SK-N-DZ (cell line): ENCODE results near the gene EIF2B4.
"Not testable (repeated sequence)": the region's sequence is repeated elsewhere in the genome, so short reads cannot be mapped to it uniquely, and the experiment has no call there.

ENCODE experiments used
- DNase-seq: peaks from one replicate; pipeline ENCODE4 v3.0.0-alpha.2; 2015; ENCODE audit warnings: low spot score

Gene EIF2B4

DNA sequence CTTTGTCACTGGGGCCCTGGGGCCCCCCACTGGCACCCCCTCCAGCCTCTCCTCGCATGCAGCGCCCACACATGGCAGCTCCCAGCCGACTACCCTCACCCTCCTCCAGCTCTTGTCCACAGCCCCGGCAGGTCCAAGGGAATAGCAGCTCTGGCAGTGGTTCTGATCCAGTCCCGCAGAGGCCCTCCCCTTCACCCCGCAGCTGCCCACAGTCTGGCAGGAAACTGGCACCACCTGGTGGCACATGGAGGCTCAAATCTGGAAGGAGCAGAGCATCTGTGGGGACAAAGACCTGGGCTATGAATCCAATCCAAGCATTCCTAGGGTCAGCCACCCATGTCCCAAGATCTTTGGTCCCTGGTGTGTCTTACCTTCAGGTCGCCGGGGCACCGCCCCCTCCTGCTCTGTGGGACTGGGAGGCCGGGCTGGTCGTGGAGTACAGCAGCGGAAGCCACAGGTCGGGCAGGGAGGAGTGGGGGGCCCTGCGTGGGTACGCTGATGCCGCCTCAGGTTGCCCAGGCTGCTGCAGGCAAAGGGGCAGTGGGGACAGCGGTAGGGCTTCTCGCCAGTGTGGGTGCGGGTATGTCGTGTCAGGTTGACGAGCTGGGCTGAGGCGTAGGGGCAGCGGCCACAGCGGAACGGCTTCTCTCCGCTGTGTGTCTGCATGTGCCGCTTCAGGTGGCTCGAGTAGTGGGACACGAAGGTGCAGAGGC, 8.1 kb upstream of the EIF2B4 start:
- DNase-seq: no peak

DNA sequence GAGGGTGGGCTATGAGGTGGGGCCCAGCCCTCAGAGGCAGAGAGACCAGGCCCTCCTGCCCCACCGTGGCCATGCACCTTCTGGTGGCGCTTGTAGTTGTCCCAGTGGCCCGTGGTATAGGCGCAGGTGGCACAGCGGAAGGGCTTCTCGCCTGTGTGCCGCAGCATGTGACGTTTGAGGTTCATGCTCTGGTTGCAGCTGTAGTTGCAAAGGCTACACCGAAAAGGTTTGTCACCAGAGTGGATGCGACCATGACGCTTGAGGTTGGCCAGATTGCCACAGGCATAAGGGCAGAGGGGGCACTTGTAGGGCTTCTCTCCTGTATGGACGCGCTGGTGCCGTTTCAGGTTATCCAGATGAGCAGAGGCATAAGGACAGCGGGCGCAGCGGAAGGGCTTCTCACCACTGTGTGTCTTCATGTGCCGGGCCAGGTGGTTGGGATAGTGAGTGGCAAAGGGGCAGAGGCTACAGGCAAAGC, 7.5 kb upstream of the EIF2B4 start:
- DNase-seq: no peak

DNA sequence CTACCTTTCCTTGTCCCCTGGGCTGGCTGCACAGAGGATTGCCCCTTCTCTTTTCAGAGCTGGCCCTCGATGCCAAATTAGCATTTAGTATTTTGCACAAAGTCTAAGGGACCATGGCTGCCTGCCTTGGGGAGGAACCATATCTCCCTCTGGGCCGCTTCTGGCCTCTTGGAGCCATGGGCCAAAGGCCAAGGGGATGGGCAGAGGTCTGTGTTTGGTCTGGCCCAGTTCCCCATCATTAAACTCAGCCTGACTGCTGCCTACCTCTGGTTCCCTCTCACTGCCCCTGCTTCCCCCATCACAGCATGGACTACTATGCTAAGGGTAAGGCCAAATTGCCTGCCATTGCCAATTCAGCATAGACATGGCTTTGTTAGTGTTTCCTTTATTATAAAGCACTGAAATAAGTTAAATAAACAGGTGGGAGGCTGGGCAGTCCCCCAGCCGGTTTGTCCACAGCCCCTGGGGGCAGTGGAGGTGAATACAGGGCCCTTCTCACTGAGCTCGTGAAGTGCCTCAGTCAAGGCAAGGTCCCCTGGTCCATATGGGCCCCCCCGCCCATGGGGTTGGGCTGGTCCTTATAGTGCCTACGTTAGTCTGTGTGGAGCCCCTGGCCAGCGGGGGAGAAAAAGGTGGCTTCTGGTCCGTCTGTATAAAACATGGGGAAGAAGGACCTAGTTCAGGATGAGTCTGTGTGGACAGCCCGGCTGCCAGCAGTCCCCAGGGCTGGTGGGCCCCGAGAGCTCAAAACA, 6.9 kb upstream of the EIF2B4 start:
- no peak for DNase-seq

DNA sequence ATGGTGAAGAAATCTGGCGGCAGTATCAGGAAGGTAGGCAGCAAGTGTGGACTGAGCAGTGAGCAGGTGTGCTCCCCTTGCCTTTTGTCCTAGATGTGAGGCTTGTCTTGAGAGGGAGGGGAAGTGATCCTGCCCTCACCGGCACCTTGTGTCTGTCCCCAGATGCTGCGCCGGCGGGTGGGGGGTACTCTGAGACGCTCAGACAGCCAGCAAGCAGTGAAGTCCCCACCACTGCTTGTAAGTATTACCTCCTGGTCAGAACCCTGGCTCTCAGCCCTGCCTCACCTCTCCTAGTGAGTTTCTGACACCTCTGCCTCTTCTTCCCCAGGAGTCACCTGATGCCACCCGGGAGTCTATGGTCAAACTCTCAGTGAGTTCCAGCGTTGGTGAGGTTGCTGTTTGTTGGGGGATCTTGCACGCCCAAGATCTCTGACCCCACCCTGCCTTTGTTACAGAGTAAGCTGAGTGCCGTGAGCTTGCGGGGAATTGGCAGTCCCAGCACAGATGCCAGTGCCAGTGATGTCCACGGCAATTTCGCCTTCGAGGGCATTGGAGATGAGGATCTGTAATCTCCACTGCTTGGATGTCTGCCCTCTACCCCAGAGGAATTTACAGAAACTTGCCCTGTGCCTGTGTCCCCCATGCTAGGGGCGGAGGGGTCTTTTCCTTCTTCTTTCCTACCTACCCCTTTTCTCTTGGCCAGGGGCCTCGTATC, 6.2 kb upstream of the EIF2B4 start:
- DNase-seq: no peak

DNA sequence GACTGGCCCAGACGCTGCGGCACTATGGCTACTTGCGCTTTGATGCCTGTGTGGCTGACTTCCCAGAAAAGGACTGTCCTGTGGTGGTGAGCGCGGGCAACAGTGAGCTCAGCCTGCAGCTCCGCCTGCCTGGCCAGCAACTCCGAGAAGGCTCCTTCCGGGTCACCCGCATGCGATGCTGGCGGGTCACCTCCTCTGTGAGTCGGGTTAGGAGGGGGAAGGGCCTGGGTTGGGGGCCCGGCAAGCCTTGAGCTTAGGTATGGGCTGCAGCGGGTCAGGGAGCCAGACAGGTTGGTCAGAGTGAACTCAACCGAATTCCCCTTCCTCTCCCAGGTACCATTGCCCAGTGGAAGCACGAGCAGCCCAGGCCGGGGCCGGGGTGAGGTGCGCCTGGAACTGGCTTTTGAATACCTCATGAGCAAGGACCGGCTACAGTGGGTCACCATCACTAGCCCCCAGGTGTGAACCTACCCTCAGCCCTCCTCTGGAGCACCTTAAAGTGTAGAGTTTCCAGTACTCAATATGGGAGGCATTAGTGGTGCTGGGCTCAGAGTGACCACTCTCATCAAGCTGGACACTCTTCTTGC, 5.5 kb upstream of the EIF2B4 start:
- DNase-seq: no peak

DNA sequence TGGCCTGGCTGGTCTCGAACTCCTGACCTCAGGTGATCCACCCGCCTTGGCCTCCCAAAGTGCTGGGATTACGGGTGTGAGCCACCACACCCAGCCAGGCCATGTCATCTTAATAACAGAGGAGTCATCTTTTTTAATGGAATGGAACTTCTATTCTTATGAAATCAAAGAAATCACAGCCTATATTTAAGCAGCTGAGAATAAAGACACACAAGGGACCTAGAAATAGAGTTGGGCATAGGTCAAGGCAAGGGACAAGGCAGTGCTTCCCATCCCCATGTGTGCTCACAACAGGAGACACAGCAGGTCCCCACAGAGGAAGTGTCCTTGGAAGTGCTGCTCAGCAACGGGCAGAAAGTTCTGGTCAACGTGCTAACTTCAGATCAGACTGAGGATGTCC, 3.4 kb upstream of the EIF2B4 start:
- no peak for DNase-seq

DNA sequence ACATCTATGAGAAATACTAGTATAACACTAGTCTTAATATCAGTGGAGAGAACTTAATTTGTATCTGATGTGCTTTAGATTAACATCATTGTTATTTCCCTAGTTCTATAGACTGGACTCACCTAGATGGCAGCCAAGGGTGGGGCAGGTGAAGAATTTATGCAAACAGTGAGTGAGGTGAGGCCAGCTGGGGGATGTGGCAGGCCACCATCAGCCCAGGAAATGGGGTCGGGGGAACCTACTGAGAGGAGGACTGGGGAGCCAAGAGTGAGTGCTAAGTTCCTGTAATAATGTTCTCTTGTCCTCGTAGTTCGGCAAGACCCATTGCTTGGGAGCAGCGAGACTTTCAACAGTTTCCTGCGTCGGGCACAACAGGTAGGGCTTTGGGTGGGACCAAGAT, 2.8 kb upstream of the EIF2B4 start:
- DNase-seq: no peak

DNA sequence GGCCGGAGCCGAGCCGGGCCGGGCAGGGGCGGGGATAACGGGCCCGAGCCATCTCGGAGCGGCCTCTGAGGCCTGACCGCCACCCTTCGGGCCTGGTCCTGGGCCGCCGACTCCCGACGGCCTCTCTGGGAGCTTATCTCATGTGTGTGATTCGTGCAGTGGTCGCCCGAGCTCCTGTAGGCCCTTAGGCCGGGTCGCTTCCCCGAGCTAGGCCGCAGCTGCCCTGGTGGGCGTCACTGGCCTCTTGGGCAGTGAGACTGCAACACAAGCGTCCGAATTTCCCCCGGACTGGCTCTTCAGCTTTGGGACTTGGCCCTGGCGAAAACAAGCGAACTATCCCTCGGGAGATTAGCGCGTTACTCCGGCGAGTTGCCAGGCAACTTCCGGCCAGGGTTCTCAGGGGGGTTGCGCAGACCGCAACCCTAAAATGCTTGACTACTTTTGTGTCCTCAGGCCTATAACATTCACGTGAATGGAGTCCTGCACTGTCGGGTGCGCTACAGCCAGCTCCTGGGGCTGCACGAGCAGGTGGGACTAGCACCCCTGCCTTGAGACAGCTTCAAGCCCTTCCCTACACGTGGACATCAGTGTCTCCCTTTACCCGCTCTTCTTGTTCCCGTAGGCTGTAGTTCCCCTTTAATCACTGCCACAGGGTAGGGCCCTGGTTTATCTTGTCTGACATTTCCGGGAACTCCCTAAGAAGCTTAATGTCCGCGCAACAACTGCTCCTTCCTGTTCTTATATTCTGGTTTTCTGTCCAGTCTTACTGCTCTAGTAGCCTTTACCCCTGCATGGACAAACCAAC, 880 bp upstream of the EIF2B4 start:
- no peak for DNase-seq

DNA sequence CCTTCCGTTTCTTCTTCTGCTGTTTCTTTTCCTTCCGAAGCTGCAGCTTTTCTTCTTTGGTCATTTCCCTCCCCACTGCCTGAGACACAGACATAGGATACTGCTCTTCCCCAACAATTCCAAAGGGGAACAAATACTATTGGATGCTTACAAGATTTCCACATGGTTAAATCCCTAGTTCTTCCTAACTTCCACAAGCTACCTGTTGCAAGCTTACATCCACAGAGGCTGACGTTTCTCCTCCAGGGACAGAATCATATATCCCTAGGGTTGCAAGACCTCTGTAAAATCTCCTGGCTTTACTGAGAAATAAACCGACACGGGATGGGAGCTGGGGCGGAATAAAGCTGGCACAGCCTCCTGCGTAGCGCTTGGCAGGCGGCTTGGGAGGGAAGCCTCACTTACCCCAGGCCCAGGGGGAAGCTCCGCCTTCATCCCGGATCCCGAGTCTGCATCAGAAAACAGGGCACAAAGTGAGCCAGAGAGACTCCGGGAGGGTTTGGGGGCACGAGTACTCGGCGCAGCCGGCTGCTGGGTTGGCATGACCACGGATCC, 590 bp downstream of the EIF2B4 start:
- no peak for DNase-seq

DNA sequence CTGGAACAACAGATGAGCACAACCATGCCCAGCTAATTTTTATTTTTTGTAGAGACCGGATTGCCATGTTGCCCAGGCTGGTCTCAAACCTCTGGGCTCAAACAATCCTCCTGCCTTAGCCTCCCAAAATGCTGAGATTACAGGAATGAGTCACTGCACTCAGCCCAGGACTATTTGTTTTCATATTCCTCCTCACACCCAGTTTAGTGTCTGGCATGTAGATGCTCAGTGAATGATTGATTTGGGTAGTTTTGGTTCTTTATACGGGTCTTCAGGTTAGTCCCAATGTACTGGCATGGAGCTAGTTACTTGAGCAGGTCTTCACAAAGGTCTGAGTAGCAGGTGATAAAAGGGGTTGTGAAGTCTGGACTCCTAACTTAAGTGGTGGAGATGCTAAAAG, 6.2 kb downstream of the EIF2B4 start:
- DNase-seq: no peak

DNA sequence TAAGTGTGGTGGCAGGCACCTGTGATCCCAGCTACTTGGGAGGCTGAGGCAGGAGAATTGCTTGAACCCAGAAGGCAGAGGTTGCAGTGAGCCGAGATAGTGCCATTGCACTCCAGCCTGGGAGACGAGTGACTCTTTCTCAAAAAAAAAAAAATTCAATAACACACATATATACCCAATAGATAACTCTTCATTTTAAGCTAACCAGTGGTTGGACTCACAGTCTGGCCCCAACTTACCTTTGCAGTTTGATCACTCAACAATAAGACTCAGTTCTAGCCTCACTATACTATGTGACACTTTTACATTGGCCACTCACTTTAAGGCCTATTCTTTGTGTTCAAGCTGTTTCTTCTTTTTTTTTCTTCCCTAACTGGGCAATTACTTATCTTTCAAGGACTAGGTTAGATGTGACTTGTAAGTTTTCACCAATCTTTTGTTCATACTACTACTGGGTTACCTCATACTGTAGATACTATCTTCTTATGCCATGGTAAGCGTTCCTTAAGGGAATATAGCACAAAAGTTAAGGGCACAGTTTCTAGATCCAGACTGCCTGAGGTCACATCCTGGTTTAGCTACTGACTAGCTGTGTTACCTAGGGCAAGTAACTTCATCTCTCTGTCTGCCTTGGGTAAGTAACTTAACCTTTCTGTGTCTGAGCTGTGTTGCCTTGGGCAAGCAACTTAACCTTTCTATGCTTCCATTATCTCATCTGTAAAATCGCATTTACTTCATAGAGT, 7.3 kb downstream of the EIF2B4 start:
- DNase-seq: no peak

DNA sequence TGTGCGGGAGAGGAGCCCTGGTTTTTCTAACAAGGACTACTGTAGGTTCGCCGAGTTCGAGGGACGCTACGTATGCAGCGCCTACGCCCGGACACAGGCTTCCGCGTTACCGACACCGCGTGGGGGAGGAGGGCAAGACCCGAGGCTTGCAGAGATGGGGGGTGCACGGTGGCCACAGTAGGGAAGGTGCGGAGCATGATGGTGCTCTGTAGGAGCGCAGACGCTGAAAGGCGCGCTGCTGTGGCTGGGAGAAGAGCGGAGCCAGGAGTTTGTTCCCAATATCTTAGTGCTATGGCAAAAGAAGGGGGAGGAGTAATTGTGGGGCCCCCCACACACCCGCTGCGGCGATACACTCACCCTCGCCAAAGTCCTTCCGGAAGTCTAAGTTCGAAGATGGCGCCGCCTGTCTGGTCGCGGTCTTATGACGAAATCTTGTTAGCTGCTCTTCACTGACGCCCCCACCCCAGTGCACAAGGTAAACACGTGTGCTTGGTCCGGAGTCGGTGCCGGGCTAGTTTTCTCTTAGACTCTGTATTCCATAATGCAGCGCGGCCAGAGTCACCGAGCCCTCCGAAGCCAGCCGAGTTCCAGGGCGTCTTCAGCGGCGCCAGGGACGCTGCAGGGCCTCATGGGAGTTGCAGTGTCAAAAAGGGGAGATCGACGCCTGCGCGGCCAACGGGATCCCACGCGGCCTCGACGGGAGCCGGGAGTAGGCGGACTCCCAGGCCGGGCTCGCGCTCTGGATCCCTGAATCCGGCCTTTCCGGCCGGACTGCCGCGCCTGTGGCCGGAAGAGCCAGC, 13.6 kb downstream of the EIF2B4 start, which contains the start of gene GTF3C2:
Gene GTF3C2, minus strand, starts transcription at position 383 of the 800 bp plus-strand sequence. CDS start 13,210 bp downstream, outside the sequence.
- peak; percentile 98 for DNase-seq

DNA sequence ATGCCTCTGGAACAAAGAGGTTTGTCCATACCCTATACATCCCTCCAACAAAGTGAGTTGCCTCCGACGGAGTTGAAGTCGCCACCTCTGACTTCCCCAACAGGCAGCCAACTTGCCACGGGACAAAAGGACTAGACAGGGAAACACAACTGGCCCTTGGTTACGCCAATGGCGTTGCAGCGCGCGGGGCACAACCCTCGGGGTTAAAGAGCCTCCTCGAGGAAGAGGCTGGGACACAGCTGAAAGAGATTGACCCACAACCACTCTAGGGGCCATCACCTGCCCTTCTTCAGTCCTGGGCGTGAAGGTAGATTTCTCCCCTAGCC, 14.1 kb downstream of the EIF2B4 start:
- DNase-seq: peak; percentile 44

DNA sequence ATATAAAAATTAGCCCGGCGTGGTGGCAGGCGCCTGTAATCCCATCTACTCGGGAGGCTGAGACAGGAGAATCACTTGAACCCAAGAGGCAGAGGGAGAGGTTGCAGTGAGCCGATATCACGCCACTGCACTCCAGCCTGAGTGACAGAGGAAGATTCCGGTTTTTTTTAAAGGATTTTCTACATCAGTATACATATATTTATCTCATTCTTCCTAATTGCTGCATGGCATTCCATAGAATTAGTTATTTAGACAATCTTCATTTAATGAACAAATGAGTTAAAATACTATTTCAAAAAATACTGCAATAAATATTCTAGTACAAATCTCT, 15.6 kb downstream of the EIF2B4 start:
- no peak for DNase-seq

DNA sequence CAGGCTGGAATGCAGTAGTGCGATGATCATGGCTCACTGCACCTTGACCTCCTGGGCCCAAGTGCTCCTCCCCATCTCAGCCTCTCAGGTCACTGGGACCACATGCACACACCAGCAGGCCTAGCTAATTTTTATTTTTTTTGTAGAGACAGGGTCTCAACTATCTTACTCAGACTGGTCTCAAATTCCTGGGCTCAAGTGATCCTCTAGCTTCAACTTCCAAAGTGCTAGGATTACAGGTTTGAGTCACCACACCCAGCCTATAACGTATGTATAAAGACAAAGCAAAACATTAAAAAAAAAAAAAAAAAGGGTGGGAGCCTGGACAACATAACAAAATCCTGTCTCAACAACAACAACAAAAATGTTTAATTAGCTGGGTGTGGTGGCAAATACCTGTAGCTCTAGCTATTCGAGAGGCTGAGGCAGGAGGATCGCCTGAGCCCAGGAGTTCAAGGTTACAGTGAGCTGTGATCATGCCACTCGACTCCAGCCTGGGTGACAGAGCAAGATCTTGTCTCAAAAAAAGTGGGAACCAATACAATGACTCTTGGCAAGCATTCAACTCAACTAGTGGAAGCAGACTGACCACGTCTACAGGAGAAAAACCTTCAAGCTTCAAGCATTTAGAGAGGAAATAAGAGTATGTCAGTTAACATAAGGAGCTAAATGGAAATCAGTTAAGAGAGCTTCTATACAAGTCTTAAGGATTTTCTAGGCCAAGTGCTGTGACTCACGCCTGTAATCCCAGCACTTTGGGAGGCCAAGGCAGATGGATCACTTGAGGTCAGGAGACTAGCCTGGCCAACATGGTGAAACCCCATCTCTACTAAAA, 16.2 kb downstream of the EIF2B4 start:
- no peak for DNase-seq

DNA sequence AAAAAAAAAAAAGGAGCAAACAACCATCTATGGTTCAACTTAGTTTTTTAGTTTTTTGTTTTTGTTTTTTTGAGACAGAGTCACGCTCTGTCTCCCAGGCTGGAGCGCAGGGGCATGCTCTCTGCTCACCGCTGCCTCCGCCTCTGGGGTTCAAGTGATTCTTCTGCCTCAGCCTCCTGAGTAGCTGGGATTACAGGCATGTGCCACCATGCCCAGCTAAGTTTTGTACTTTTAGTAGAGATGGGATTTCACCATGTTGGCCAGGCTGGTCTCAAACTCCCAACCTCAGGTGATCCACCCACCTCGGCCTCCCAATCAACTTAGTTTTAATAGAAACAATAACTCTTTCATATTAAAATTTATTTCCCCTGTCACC, 16.8 kb downstream of the EIF2B4 start:
- DNase-seq: not testable (repeated sequence)

DNA sequence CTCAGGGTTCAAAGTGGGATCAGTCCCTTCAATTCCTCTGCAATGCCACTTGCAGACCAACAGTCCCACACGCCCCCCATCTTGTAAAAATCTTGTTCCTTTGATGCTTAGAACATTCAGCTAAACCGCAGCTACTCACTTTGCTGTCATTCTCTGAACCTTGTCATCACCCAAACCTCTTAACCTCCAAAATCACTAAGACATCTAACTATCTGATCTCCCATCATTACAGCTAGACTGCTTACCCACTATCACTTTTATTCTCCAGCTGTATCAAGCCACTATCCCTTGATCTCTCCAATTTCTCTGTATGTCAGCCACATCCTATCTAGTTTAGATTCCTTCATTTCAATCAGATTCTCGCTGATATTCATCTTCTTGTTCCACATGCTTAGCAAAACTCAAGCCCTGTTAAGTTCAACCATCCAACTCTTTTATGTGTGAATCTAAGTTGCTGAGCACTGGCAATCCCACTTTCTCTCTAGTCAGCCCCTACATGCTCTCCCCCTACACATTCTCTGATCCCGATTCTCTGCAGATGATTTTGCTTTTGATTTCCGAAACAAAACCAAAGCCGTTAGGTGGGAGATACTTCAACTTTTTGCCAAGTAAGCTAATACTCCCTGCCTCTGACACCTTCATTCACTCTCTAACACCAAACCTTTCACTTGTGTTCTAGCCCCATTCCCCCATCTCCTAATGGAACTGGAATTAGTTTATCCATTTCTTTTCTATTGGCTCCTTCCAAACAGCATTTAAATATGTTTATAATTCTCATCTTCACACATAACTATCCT, 18.1 kb downstream of the EIF2B4 start:
- DNase-seq: no peak
